H1 (cell line): Measurements from ENCODE around the gene SYMPK. TPM values are rescaled to one million over a fixed set of nuclear protein-coding genes. Genes with fewer than 3 reads are reported as not detected.

Experiments used
- BRCA1 ChIP-seq: IDR thresholded peaks from 2 replicates; pipeline ENCODE4 v1.6.1; 2012; ENCODE audit warnings: low read depth, low read length, improper control_type of control experiment
- CBX8 ChIP-seq: fragments of 300-800, 300-1000 bp; sonication (generic); IDR thresholded peaks from 2 replicates; pipeline ENCODE4 v1.7.1; 2016; ENCODE audit warnings: low read depth, low read length, borderline replicate concordance
- CHD1 ChIP-seq: IDR thresholded peaks from 2 replicates; pipeline ENCODE4 v1.6.1; 2012; ENCODE audit warnings: low read depth, low read length, improper control_type of control experiment
- JUN ChIP-seq: IDR thresholded peaks from 2 replicates; pipeline ENCODE4 v1.6.1; 2011; ENCODE audit warnings: low read depth, mild to moderate bottlenecking, improper control_type of control experiment, low read length
- KDM4A ChIP-seq: IDR thresholded peaks from one replicate; pipeline ENCODE4 v1.7.1; 2012; ENCODE audit warnings: low read depth, mild to moderate bottlenecking, moderate library complexity, low read length, inconsistent platforms; ENCODE audit not compliant: severe bottlenecking
- MAX ChIP-seq: IDR thresholded peaks from 2 replicates; pipeline ENCODE4 v1.6.1; 2012; ENCODE audit warnings: inconsistent platforms
- NANOG ChIP-seq: IDR thresholded peaks from 2 replicates; pipeline ENCODE4 v1.6.1; 2011; ENCODE audit warnings: low read length, low read depth, mild to moderate bottlenecking, inconsistent platforms; ENCODE audit not compliant: insufficient read depth, poor library complexity, severe bottlenecking
- SIRT6 ChIP-seq: IDR thresholded peaks from one replicate; pipeline ENCODE4 v1.7.1; 2012; ENCODE audit warnings: low read length, inconsistent platforms
- TAF1 ChIP-seq: IDR thresholded peaks from 2 replicates; pipeline ENCODE4 v1.6.1; 2011; ENCODE audit warnings: mild to moderate bottlenecking, low read depth, low read length
- TAF7 ChIP-seq: optimal IDR thresholded peaks from 2 replicates; pipeline ENCODE3; 2011; ENCODE audit warnings: low read depth, mild to moderate bottlenecking, inconsistent platforms, low read length, moderate library complexity, borderline replicate concordance
- polyA plus RNA-seq, 7 experiments: library from polyadenylated mRNA; depleted of rRNA in 3 of 7; stranded (reverse) in 5 of 7; unstranded in 2 of 7; fragments of >200 nt in 5 of 7; fragments of 200-250 nt in 2 of 7; gene quantifications; 1 replicate in 5 of 7; 2 replicates in 1 of 7; 4 replicates in 1 of 7; pipeline versions ENCODE4 v1.2.1 to v1.2.3, GENCODE V29; 2011 to 2013; ENCODE audit warnings: missing spikeins in 2 of 7, mixed read lengths in 2 of 7
- total RNA-seq: library from RNA; stranded (reverse); fragmentation: NEBNext Ultra II Directional; extraction: Animal tissue kit (Norgen Biotek cat#: 25700); gene quantifications from 2 replicates; pipeline ENCODE4 v1.2.1, GENCODE V29; 2021

The SYMPK gene
- total and polyA plus RNA-seq, 2 of the 8 experiments (the other 6 are each of a cell fraction or from before 2014, with no cell fraction given), result 93.6 to 99.5 TPM

- TF ChIP-seq CBX8 (no peak), TAF7 (no peak), MAX (no peak), CHD1 (no peak), JUN (no peak), KDM4A (no peak), NANOG (no peak), SIRT6 (no peak), BRCA1 (no peak), TAF1 (no peak)
These were observed 58.6 kb downstream of the SYMPK start (continued) for GRCh38 chr19:45804140-45804958.
